Measurements from ENCODE around the gene TIMM8A. TPM values are rescaled to one million over a fixed set of nuclear protein-coding genes. Genes with fewer than 3 reads are reported as not detected.
A peak's percentile ranks its signal among the peaks of the same experiment; 100 is the strongest.
"Not testable (repeated sequence)": the region's sequence is repeated elsewhere in the genome, so short reads cannot be mapped to it uniquely, and the experiment has no call there.

Gene TIMM8A
- polyA plus RNA-seq, 4 donors = 3.8 to 23.5 (median 10.4) TPM

DNA sequence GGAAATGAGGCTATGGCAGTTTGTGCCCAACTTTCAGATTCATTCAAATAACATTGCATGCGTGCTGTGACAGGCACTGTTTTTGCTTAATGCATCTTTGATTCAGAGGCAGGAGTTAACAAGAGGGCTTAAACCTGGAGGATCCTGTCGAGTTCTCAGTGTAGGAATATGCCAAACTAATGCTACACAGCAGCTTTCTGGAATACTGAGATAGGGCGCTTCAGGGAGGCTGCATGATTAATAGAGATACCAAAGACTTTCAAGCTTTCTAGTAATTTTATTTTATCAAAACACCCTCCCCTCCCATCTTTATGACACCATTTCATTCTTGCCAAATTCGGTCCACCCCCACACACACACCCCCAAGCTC, 636 bp upstream of the TIMM8A start:
- H3K27me3 ChIP-seq (ENCODE audit: control insufficient read depth in 3 of 3, insufficient read depth in 3 of 3, low read length in 3 of 3) = no peaks in the 10 kb centered on the region
- FAIRE-seq (no peak), DNase-seq (no peak)
- H3K4me1 ChIP-seq (ENCODE audit: control insufficient read depth in 3 of 3, insufficient read depth in 2 of 3, low read depth in 1 of 3, low read length in 2 of 3) = no peaks in the 10 kb centered on the region
- H3K36me3 ChIP-seq (ENCODE audit: control insufficient read depth in 3 of 3, insufficient read depth in 2 of 3, low read depth in 1 of 3, low read length in 3 of 3) = no peaks in the 10 kb centered on the region
- no peak overlapping the region for H3K27ac ChIP-seq (ENCODE audit: low read depth in 1 of 3, low read length in 2 of 3)
- H3K4me3 ChIP-seq (ENCODE audit: low read depth in 1 of 3, low read length in 3 of 3) = peak overlapping the region in 2 of 3 donors; percentile 64 to 77
- H3K9me3 ChIP-seq (ENCODE audit: control insufficient read depth in 2 of 2, insufficient read depth in 1 of 2, low read depth in 1 of 2, low read length in 1 of 2) = no peaks in the 10 kb centered on the region
- 12 to 33% (median 28%) methylated on average over 4 of the region's 4 CpGs for WGBS, 3 donors

GRCh38 chrX:101347859-101348451, 587 bp downstream of the TIMM8A start:
- DNase-seq (peak; percentile 9 to 47), FAIRE-seq (no peak)
- no peaks in the 10 kb centered on the region for H3K9me3 ChIP-seq (ENCODE audit: control insufficient read depth in 2 of 2, insufficient read depth in 1 of 2, low read depth in 1 of 2, low read length in 1 of 2)
- H3K4me3 ChIP-seq (ENCODE audit: low read depth in 1 of 3, low read length in 3 of 3) = peak overlapping the region; percentile 47 to 77 (median 64)
- H3K36me3 ChIP-seq (ENCODE audit: control insufficient read depth in 3 of 3, insufficient read depth in 2 of 3, low read depth in 1 of 3, low read length in 3 of 3) = no peaks in the 10 kb centered on the region
- 1 to 26% (median 5%) methylated on average over 12 to 14 of the region's 14 CpGs for WGBS, 3 donors
- H3K4me1 ChIP-seq (ENCODE audit: control insufficient read depth in 3 of 3, insufficient read depth in 2 of 3, low read depth in 1 of 3, low read length in 2 of 3) = no peaks in the 10 kb centered on the region
- peak overlapping the region in 2 of 3 donors; percentile 27 to 87 for H3K27ac ChIP-seq (ENCODE audit: low read depth in 1 of 3, low read length in 2 of 3)
- H3K27me3 ChIP-seq (ENCODE audit: control insufficient read depth in 3 of 3, insufficient read depth in 3 of 3, low read length in 3 of 3) = no peaks in the 10 kb centered on the region

- Histone ChIP-seq H3K4me3 (ENCODE audit: low read depth in 1 of 3, low read length in 3 of 3) (no peak overlapping the region), H3K4me1 (ENCODE audit: control insufficient read depth in 3 of 3, insufficient read depth in 2 of 3, low read depth in 1 of 3, low read length in 2 of 3) (no peaks in the 10 kb centered on the region), H3K27me3 (ENCODE audit: control insufficient read depth in 3 of 3, insufficient read depth in 3 of 3, low read length in 3 of 3) (no peaks in the 10 kb centered on the region), H3K9me3 (ENCODE audit: control insufficient read depth in 2 of 2, insufficient read depth in 1 of 2, low read depth in 1 of 2, low read length in 1 of 2) (no peaks in the 10 kb centered on the region), H3K36me3 (ENCODE audit: control insufficient read depth in 3 of 3, insufficient read depth in 2 of 3, low read depth in 1 of 3, low read length in 3 of 3) (no peaks in the 10 kb centered on the region), H3K27ac (ENCODE audit: low read depth in 1 of 3, low read length in 2 of 3) (no peak overlapping the region)
- no peak for FAIRE-seq
- 81 to 88% (median 84%) methylated on average over 4 of the region's 4 CpGs for WGBS, 3 donors
- no peak for DNase-seq
Measured at GRCh38 chrX:101337776-101338271, 10.7 kb downstream of the TIMM8A start.

GRCh38 chrX:101334310-101334709, 14.2 kb downstream of the TIMM8A start:
- 73 to 88% (median 74%) methylated on average over 7 of the region's 7 CpGs for WGBS, 3 donors
- not testable (repeated sequence) for H3K4me3 ChIP-seq (ENCODE audit: low read depth in 1 of 3, low read length in 3 of 3)

GRCh38 chrX:101326600-101326999, 21.9 kb downstream of the TIMM8A start:
- H3K27ac ChIP-seq (ENCODE audit: low read depth in 1 of 3, low read length in 2 of 3); H3K9me3 ChIP-seq (ENCODE audit: control insufficient read depth in 2 of 2, insufficient read depth in 1 of 2, low read depth in 1 of 2, low read length in 1 of 2); H3K36me3 ChIP-seq (ENCODE audit: control insufficient read depth in 3 of 3, insufficient read depth in 2 of 3, low read depth in 1 of 3, low read length in 3 of 3); H3K4me3 ChIP-seq (ENCODE audit: low read depth in 1 of 3, low read length in 3 of 3); H3K27me3 ChIP-seq (ENCODE audit: control insufficient read depth in 3 of 3, insufficient read depth in 3 of 3, low read length in 3 of 3); H3K4me1 ChIP-seq (ENCODE audit: control insufficient read depth in 3 of 3, insufficient read depth in 2 of 3, low read depth in 1 of 3, low read length in 2 of 3); FAIRE-seq: not testable (repeated sequence)
- WGBS, 3 donors = 17 to 61% (median 60%) methylated on average over 3 of the region's 3 CpGs
- DNase-seq = peak; percentile 40 to 44

More at GRCh38 chrX:101334310-101334709, 14.2 kb downstream of the TIMM8A start:
- H3K27ac ChIP-seq (ENCODE audit: low read depth in 1 of 3, low read length in 2 of 3); H3K9me3 ChIP-seq (ENCODE audit: control insufficient read depth in 2 of 2, insufficient read depth in 1 of 2, low read depth in 1 of 2, low read length in 1 of 2); FAIRE-seq; H3K4me1 ChIP-seq (ENCODE audit: control insufficient read depth in 3 of 3, insufficient read depth in 2 of 3, low read depth in 1 of 3, low read length in 2 of 3); H3K36me3 ChIP-seq (ENCODE audit: control insufficient read depth in 3 of 3, insufficient read depth in 2 of 3, low read depth in 1 of 3, low read length in 3 of 3); DNase-seq; H3K27me3 ChIP-seq (ENCODE audit: control insufficient read depth in 3 of 3, insufficient read depth in 3 of 3, low read length in 3 of 3): not testable (repeated sequence)

GRCh38 chrX:101303790-101304189, 44.8 kb downstream of the TIMM8A start:
- Histone ChIP-seq H3K27ac (ENCODE audit: low read depth in 1 of 3, low read length in 2 of 3) (no peak overlapping the region), H3K4me1 (ENCODE audit: control insufficient read depth in 3 of 3, insufficient read depth in 2 of 3, low read depth in 1 of 3, low read length in 2 of 3) (no peaks in the 10 kb centered on the region), H3K36me3 (ENCODE audit: control insufficient read depth in 3 of 3, insufficient read depth in 2 of 3, low read depth in 1 of 3, low read length in 3 of 3) (no peaks in the 10 kb centered on the region), H3K4me3 (ENCODE audit: low read depth in 1 of 3, low read length in 3 of 3) (no peak overlapping the region), H3K9me3 (ENCODE audit: control insufficient read depth in 2 of 2, insufficient read depth in 1 of 2, low read depth in 1 of 2, low read length in 1 of 2) (no peaks in the 10 kb centered on the region), H3K27me3 (ENCODE audit: control insufficient read depth in 3 of 3, insufficient read depth in 3 of 3, low read length in 3 of 3) (no peaks in the 10 kb centered on the region)
- 69 to 88% (median 76%) methylated on average over 1 of the region's 1 CpG for WGBS, 3 donors
- DNase-seq (no peak), FAIRE-seq (no peak)

Other genes starting within 250 kb of the TIMM8A start
- gene DRP2, start 129.0 kb downstream of the TIMM8A start, polyA plus RNA-seq = 1 to 10 TPM in 1 of 4 donors, under 1 TPM in 1, not detected in 2; 0.21 to 1.3 TPM
- under 1 TPM in 2 of 4 donors, not detected in 2; 0.03 to 0.12 TPM for gene TAF7L, start 57.4 kb downstream of the TIMM8A start, polyA plus RNA-seq
- 1 to 10 TPM in 3 of 4 donors, under 1 TPM in 1; 0.22 to 4.9 (median 3.3) TPM for gene BTK, start 37.4 kb upstream of the TIMM8A start, polyA plus RNA-seq
- gene RPL36A, start 42.3 kb upstream of the TIMM8A start, polyA plus RNA-seq = 1,000 to 10,000 TPM; 1,312 to 3,526 (median 2,470) TPM
- gene GLA, start 59.2 kb upstream of the TIMM8A start, polyA plus RNA-seq = 100 to 1,000 TPM in 1 of 4 donors, 10 to 100 TPM in 3; 15.9 to 286 (median 33.6) TPM
- gene HNRNPH2, start 59.5 kb upstream of the TIMM8A start, polyA plus RNA-seq = 100 to 1,000 TPM in 1 of 4 donors, 10 to 100 TPM in 3; 60.2 to 124 (median 72.0) TPM
- 10 to 100 TPM in 1 of 4 donors, 1 to 10 TPM in 3; 1.4 to 16.2 (median 3.4) TPM for gene ARMCX4, start 136.7 kb upstream of the TIMM8A start, polyA plus RNA-seq
- gene ARMCX1, start 201.8 kb upstream of the TIMM8A start, polyA plus RNA-seq = 10 to 100 TPM in 2 of 4 donors, 1 to 10 TPM in 2; 2.2 to 40.6 (median 8.0) TPM